Skeletal muscle satellite cell (primary cell): ENCODE results near the gene KIF5A.

Experiments
- H3K27me3 ChIP-seq: 2 replicates; pipeline ENCODE4 v1.7.0; 2013; ENCODE audit warnings: low read length; ENCODE audit not compliant: control insufficient read depth, insufficient read depth
- H3K36me3 ChIP-seq: 2 replicates; pipeline ENCODE4 v1.7.0; 2013; ENCODE audit warnings: mild to moderate bottlenecking, control low read depth, low read length; ENCODE audit not compliant: insufficient read depth
- H3K4me1 ChIP-seq: 2 replicates; pipeline ENCODE4 v1.7.0; 2013; ENCODE audit warnings: low read length; ENCODE audit not compliant: control insufficient read depth, insufficient read depth
- H3K4me2 ChIP-seq: 2 replicates; pipeline ENCODE4 v1.7.0; 2013; ENCODE audit warnings: mild to moderate bottlenecking, low read length
- H3K4me3 ChIP-seq: 2 replicates; pipeline ENCODE4 v1.7.0; 2013; ENCODE audit warnings: low read length
- H3K9ac ChIP-seq: 2 replicates; pipeline ENCODE4 v1.7.0; 2013; ENCODE audit warnings: mild to moderate bottlenecking, low read depth, low read length, moderate library complexity
- H3K9me3 ChIP-seq: replicated peaks from 2 replicates; pipeline ENCODE4 v1.7.0; 2013; ENCODE audit warnings: mild to moderate bottlenecking, control low read depth, low read length

KIF5A gene

DNA sequence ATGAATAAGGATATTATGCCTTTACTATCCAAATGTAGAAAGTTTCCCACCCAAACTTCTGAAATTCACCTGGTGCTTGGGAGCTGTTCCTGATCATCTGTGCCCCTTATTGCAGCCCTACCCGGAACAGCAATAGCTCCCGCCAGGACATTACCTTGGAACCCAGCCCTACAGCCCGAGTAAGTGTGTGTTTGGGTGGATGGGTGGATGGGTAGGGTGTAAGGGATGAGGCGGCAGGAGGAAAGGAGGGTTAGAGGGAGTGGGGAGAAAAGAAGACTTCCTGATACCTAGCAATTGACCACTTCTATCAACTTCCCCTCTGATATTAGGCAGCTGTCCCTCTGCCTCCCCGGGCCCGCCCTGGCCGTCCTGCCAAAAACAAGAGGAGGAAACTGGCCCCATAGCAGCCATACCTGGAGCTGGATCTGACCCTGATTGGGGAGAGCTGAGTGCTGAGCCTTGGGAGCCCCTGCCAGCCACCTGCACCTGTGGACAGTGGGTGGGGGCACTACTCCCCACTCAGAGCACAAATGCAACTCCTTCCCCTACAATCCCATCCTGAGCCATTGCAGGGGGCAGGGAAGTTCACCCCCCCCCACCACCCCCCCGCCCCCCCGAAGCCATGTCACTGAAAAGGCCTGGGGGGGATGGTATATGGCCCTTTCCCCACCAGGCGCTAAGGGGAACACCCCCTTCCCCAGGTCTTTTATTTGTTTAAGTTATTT lies 20.9 kb upstream of the KIF5A start:
- Histone ChIP-seq H3K4me2 (no peak overlapping the region), H3K4me1 (peaks cover 13% of the 10 kb centered on the region), H3K9ac (no peak overlapping the region), H3K9me3 (no peaks in the 10 kb centered on the region), H3K36me3 (peaks cover 87% of the 10 kb centered on the region), H3K4me3 (no peak overlapping the region), H3K27me3 (no peaks in the 10 kb centered on the region)

DNA sequence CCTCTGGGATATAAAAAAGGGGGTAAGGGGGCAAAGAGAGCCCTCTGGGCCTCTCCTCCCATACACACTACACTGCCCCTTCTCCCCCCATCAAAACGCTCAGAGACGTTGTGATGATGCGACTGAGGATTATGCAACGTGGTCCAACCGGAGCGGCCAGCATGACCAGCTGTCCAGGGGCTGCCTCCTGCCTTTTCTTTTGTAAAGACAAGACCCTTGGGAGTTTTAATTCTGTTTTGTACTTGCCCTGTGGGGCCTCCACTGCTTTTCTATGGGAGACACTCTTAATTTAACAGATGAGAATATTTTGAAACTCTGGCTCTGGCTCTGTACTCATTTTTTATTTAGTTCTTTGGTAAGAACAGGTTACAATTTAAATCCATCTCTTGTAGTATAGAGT lies 20.0 kb upstream of the KIF5A start:
- Histone ChIP-seq H3K4me2 (no peak overlapping the region), H3K9ac (no peak overlapping the region), H3K9me3 (no peaks in the 10 kb centered on the region), H3K27me3 (no peaks in the 10 kb centered on the region), H3K4me3 (no peak overlapping the region), H3K36me3 (peaks cover 88% of the 10 kb centered on the region), H3K4me1 (peaks cover 5% of the 10 kb centered on the region)

DNA sequence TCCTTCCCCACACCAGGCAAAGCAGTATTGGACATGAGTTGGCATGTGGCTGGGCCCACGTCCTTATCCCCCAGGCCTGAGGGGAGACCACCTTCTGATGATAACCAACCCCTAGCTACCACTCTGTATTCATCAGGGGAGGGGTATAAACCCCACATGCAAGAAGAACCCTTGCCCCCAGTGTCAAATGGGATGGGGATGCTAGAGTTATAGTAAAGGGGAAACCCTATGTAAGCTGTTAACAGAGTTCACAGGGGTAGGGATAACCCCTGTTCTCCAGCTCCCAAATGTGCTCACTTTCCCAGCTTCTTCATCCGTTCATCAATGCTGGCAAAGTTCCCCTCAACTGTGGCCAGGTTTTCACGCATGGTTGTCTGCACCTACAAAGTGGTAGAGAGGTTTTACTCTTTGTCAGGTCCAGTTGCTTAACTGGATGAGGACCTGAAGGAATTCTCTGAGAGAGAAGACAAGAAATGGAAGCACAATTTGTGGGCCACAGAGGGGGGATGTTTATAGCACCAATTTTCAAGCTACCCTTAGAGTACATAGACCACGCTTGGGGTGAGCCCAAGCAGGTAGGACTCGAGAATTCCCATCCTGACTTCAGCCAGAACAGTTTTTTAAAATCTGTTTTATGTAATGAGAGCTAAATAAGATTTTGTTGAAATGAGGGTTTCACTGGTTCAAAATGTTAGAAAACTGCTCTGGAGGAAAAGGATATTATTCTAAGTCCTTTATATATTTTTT lies 19.3 kb upstream of the KIF5A start:
- Histone ChIP-seq H3K27me3 (no peaks in the 10 kb centered on the region), H3K4me2 (no peak overlapping the region), H3K36me3 (peaks cover 89% of the 10 kb centered on the region), H3K9me3 (no peaks in the 10 kb centered on the region), H3K4me3 (no peak overlapping the region), H3K4me1 (no peaks in the 10 kb centered on the region), H3K9ac (no peak overlapping the region)

DNA sequence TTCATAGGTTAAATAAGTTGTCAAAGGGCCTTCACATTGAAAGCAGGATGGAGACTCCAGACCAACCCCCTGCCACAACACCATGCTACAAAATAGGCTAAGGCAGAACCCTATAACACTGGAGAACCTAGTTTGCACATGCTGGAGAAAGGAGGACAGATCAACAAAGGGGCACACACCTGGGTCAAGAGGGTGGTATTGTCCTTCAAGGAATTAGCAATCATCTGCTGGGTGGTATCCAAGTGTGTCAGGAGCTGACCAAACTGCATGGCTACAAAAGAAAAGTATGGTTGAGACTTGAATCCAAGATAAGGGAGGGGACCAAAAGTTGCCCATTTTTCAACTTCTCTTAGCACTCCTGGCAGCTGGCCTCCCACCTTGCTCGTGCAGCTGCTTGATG lies 18.0 kb upstream of the KIF5A start:
- Histone ChIP-seq H3K4me1 (no peaks in the 10 kb centered on the region), H3K4me3 (no peak overlapping the region), H3K9ac (no peak overlapping the region), H3K4me2 (no peak overlapping the region), H3K27me3 (no peaks in the 10 kb centered on the region), H3K9me3 (no peaks in the 10 kb centered on the region), H3K36me3 (peaks cover 83% of the 10 kb centered on the region)

DNA sequence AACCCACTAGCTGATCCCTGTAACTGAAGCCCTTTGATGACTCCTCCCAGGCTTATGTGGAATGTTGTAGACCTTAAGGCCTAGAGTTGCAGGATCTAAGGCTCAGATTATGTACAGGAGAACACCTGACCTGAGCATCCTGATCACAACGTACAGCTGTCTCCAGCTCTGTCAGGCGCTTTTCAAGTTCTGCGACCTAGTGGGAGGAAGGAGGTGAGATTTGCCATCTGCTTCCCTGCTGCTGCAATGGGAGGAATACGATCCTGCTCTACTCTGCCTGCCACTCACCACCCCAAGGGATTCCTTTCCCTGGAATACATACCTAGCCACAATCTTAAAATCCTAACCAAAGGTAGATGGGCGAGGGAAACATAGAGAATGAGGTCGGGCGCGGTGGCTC lies 16.7 kb upstream of the KIF5A start:
- no peaks in the 10 kb centered on the region for H3K9me3 ChIP-seq
- H3K9ac ChIP-seq = no peak overlapping the region
- H3K4me1 ChIP-seq = no peaks in the 10 kb centered on the region
- no peak overlapping the region for H3K4me2 ChIP-seq
- H3K36me3 ChIP-seq = peaks cover 81% of the 10 kb centered on the region
- H3K27me3 ChIP-seq = no peaks in the 10 kb centered on the region
- no peak overlapping the region for H3K4me3 ChIP-seq

- no peaks in the 10 kb centered on the region for H3K4me1 ChIP-seq
- H3K9me3 ChIP-seq = no peaks in the 10 kb centered on the region
- H3K4me2 ChIP-seq = no peak overlapping the region
- no peaks in the 10 kb centered on the region for H3K27me3 ChIP-seq
- peaks cover 81% of the 10 kb centered on the region for H3K36me3 ChIP-seq
- H3K9ac ChIP-seq = no peak overlapping the region
- H3K4me3 ChIP-seq = no peak overlapping the region
Observed at GRCh38 chr12:57534250-57534649, 15.6 kb upstream of the KIF5A start.

DNA sequence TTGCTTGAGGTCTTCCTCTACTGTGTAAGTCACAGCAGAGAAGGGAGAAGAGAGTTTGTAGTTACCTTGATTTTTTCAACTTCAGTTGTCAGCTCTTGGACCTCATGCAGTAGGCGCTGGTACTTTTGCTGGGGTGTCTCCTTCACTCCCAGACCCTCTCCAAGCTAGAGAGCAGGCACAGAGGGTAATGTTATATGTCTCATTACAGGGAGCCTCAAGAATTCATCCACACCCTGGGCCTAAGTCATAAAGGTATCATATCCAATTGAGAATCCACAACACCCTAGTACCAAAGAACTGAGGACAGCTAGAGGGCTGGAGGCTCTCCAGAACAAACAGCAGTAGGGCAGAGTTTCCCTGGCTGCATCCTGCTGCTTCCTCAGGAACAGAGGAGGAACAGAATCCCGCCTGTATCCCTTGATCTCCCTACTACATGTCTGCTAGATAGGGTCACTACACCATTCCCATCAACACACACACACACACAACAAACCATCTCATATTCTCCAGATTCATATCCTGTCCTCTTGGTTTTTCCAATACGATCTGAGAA lies 14.8 kb upstream of the KIF5A start:
- Histone ChIP-seq H3K36me3 (peaks cover 81% of the 10 kb centered on the region), H3K4me2 (no peak overlapping the region), H3K27me3 (no peaks in the 10 kb centered on the region), H3K4me3 (no peak overlapping the region), H3K4me1 (no peaks in the 10 kb centered on the region), H3K9me3 (no peaks in the 10 kb centered on the region), H3K9ac (no peak overlapping the region)

GRCh38 chr12:57535764-57536596 lies 13.9 kb upstream of the KIF5A start:
- peaks cover 76% of the 10 kb centered on the region for H3K36me3 ChIP-seq

GRCh38 chr12:57536597-57536942 lies 13.3 kb upstream of the KIF5A start:
- Histone ChIP-seq H3K4me1 (peaks cover 6% of the 10 kb centered on the region), H3K36me3 (peaks cover 76% of the 10 kb centered on the region), H3K9me3 (no peaks in the 10 kb centered on the region), H3K4me3 (no peak overlapping the region), H3K4me2 (no peak overlapping the region), H3K9ac (no peak overlapping the region), H3K27me3 (no peaks in the 10 kb centered on the region)

More at GRCh38 chr12:57535764-57536596, 13.9 kb upstream of the KIF5A start:
- Histone ChIP-seq H3K9me3 (no peaks in the 10 kb centered on the region), H3K4me1 (peaks cover under 1% of the 10 kb centered on the region), H3K4me3 (no peak overlapping the region), H3K9ac (no peak overlapping the region), H3K27me3 (no peaks in the 10 kb centered on the region), H3K4me2 (no peak overlapping the region)

- no peaks in the 10 kb centered on the region for H3K27me3 ChIP-seq
- no peak overlapping the region for H3K4me3 ChIP-seq
- peaks cover 58% of the 10 kb centered on the region for H3K36me3 ChIP-seq
- no peaks in the 10 kb centered on the region for H3K9me3 ChIP-seq
- H3K9ac ChIP-seq = no peak overlapping the region
- H3K4me1 ChIP-seq = peaks cover 6% of the 10 kb centered on the region
- H3K4me2 ChIP-seq = no peak overlapping the region
Observed at GRCh38 chr12:57539134-57539768, 10.6 kb upstream of the KIF5A start.

GRCh38 chr12:57541001-57541400 lies 8.8 kb upstream of the KIF5A start:
- Histone ChIP-seq H3K4me2 (no peak overlapping the region), H3K9ac (no peak overlapping the region), H3K9me3 (no peaks in the 10 kb centered on the region), H3K4me1 (peaks cover 14% of the 10 kb centered on the region), H3K36me3 (peaks cover 53% of the 10 kb centered on the region), H3K27me3 (no peaks in the 10 kb centered on the region), H3K4me3 (no peak overlapping the region)
